Osteoblast (primary cell): ENCODE measurements around the gene DIP2A. TPM values are rescaled to one million over a fixed set of nuclear protein-coding genes. Genes with fewer than 3 reads are reported as not detected.
A peak's percentile ranks its signal among the peaks of the same experiment; 100 is the strongest.

Experiments used
- DNase-seq: peaks from one replicate; pipeline ENCODE4 v3.0.0; 2011; ENCODE audit warnings: low spot score, mixed read lengths; ENCODE audit not compliant: insufficient read length; ENCODE audit errors: missing footprints
- H2AFZ ChIP-seq: 2 replicates; pipeline ENCODE4 v1.6.0; 2011; ENCODE audit warnings: mild to moderate bottlenecking, low read length
- H3K27ac ChIP-seq: 2 replicates; pipeline ENCODE4 v1.5.1; 2011; ENCODE audit warnings: mild to moderate bottlenecking, low read depth, low read length, moderate library complexity
- H3K27me3 ChIP-seq: 2 replicates; pipeline ENCODE4 v1.6.0; 2012; ENCODE audit warnings: mild to moderate bottlenecking, control low read depth, inconsistent platforms, low read length, moderate library complexity; ENCODE audit not compliant: insufficient read depth
- H3K36me3 ChIP-seq: 2 replicates; pipeline ENCODE4 v1.5.1; 2011; ENCODE audit warnings: mild to moderate bottlenecking, low read length, control low read depth, moderate library complexity; ENCODE audit not compliant: insufficient read depth
- H3K4me1 ChIP-seq: 2 replicates; pipeline ENCODE4 v1.5.1; 2011; ENCODE audit warnings: mild to moderate bottlenecking, low read length, control low read depth, moderate library complexity; ENCODE audit not compliant: insufficient read depth
- H3K4me2 ChIP-seq: 2 replicates; pipeline ENCODE4 v1.6.0; 2011; ENCODE audit warnings: mild to moderate bottlenecking, low read length; ENCODE audit not compliant: insufficient read depth
- H3K4me3 ChIP-seq: fragments of 200-600 bp; sonication (generic); 3 replicates; pipeline ENCODE4 v1.5.1; 2012; ENCODE audit warnings: mild to moderate bottlenecking, low read length, inconsistent platforms; ENCODE audit not compliant: insufficient read depth
- H3K79me2 ChIP-seq: 2 replicates; pipeline ENCODE4 v1.6.0; 2012; ENCODE audit warnings: mild to moderate bottlenecking, low read length, control low read depth, inconsistent platforms; ENCODE audit not compliant: insufficient read depth
- H3K9me3 ChIP-seq: 2 replicates; pipeline ENCODE4 v1.5.1; 2011; ENCODE audit warnings: low read depth, low read length, control low read depth
- H4K20me1 ChIP-seq: 2 replicates; pipeline ENCODE4 v1.6.0; 2012; ENCODE audit warnings: mild to moderate bottlenecking, low read length, control low read depth; ENCODE audit not compliant: insufficient read depth
- small RNA-seq: library from RNA; depleted of rRNA; stranded (forward); fragments of <200 nt; gene quantifications from one replicate; pipeline ENCODE3, GENCODE V24; 2012
- total RNA-seq: library from RNA; depleted of rRNA; stranded (reverse); fragments of >200 nt; gene quantifications from 2 replicates; pipeline ENCODE4 v1.2.3, GENCODE V29; 2012
- TF ChIP-seq, protein P1 (sequence below): IDR thresholded peaks from 2 replicates; pipeline ENCODE4 v1.5.1; 2011; ENCODE audit warnings: mild to moderate bottlenecking, low read depth, low read length, moderate library complexity; ENCODE audit errors: extremely low read depth

The DIP2A gene
- total RNA-seq, 1 donor = 22.8 TPM

DNA sequence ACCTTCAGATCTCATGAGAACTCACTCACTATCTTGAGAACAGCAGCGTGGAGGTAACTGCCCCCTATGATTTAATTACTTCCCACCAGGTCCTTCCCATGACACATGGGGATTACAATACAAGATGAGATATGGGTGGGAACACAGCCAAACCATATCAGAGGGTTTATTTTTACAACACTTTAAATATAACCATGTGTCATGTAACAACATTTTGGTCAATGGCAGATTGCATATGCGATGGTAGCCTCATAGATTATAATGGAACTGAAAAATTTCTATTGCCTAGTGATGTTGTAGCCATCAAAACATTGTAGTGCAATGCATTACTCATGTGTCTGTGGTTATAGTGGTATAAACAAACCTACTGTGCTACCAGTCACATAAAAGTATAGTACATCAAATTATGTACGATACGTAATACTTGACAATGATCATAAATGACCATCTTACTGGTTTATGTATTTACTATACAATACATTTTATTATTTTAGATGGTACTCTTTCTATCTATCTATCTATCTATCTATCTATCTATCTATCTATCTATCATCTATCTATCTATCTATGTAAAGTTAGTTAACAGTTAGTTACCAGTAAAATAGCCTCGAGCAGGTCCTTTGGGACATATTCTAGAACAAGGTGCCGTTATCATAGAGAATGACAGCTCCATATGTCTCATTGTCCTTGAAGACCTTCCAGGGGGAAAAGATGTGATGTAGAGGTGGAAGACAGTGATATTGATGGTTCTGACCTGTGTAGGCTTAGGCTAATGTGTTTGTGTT, 158.8 kb downstream of the DIP2A start:
- no peak for DNase-seq
- Histone ChIP-seq H3K36me3 (no peaks in the 10 kb centered on the region), H3K4me2 (no peak overlapping the region), H3K4me3 (no peak overlapping the region), H3K4me1 (peaks cover 4% of the 10 kb centered on the region), H3K79me2 (no peaks in the 10 kb centered on the region), H3K9me3 (peaks cover 7% of the 10 kb centered on the region), H2AFZ (no peak overlapping the region), H3K27ac (no peak overlapping the region), H4K20me1 (no peaks in the 10 kb centered on the region), H3K27me3 (no peaks in the 10 kb centered on the region)
- TF ChIP-seq, protein P1, sequence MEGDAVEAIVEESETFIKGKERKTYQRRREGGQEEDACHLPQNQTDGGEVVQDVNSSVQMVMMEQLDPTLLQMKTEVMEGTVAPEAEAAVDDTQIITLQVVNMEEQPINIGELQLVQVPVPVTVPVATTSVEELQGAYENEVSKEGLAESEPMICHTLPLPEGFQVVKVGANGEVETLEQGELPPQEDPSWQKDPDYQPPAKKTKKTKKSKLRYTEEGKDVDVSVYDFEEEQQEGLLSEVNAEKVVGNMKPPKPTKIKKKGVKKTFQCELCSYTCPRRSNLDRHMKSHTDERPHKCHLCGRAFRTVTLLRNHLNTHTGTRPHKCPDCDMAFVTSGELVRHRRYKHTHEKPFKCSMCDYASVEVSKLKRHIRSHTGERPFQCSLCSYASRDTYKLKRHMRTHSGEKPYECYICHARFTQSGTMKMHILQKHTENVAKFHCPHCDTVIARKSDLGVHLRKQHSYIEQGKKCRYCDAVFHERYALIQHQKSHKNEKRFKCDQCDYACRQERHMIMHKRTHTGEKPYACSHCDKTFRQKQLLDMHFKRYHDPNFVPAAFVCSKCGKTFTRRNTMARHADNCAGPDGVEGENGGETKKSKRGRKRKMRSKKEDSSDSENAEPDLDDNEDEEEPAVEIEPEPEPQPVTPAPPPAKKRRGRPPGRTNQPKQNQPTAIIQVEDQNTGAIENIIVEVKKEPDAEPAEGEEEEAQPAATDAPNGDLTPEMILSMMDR = no peak

GRCh38 chr21:46618738-46619379, 160.2 kb downstream of the DIP2A start:
- DNase-seq = no peak
- Histone ChIP-seq H3K27ac (peak overlapping the region; percentile 70), H3K4me1 (peaks cover 4% of the 10 kb centered on the region), H4K20me1 (no peaks in the 10 kb centered on the region), H3K36me3 (no peaks in the 10 kb centered on the region), H2AFZ (no peak overlapping the region), H3K9me3 (peaks cover 7% of the 10 kb centered on the region), H3K79me2 (no peaks in the 10 kb centered on the region), H3K4me2 (no peak overlapping the region), H3K27me3 (no peaks in the 10 kb centered on the region), H3K4me3 (no peak overlapping the region)
- TF ChIP-seq, protein P1 = no peak

Small RNAs within 50 kb of the gene (small RNA-seq; reads per million reads assigned to genes)
- not detected for gene RNU6-396P

Other genes starting within 250 kb of the DIP2A start
- gene LSS, start 230.1 kb upstream of the DIP2A start, total RNA-seq = 122 and 145 TPM in 2 replicates
- gene MCM3AP, start 173.3 kb upstream of the DIP2A start, total RNA-seq = 63.6 and 64.8 TPM in 2 replicates
- gene YBEY, start 172.5 kb upstream of the DIP2A start, total RNA-seq = 12.4 and 18.8 TPM in 2 replicates
- gene C21orf58, start 135.0 kb upstream of the DIP2A start, total RNA-seq = 2.2 and 3.2 TPM in 2 replicates
- 19.2 and 23.0 TPM in 2 replicates for gene PCNT, start 134.7 kb upstream of the DIP2A start, total RNA-seq
- 0.29 and 1.4 TPM in 2 replicates for gene S100B, start 146.2 kb downstream of the DIP2A start, total RNA-seq
- 134 and 136 TPM in 2 replicates for gene PRMT2, start 176.8 kb downstream of the DIP2A start, total RNA-seq